PC-3 (cell line): ENCODE data around the gene TAS2R38. TPM values are rescaled to one million over a fixed set of nuclear protein-coding genes. Genes with fewer than 3 reads are reported as not detected.

Source experiments
- ATAC-seq: fragments of 200-7000 bp; cut with Tn5 transposase; 2 replicates; pipeline ENCODE4 v1.9.1; 2020; ENCODE audit warnings: mild to moderate bottlenecking, moderate library complexity
- BruUV-seq: library from RNA; stranded (reverse); fragments of 400-500 nt; replicated peaks from 2 replicates; lab custom pipeline; 2021; lab: Mats Ljungman, UMichigan
- CTCF ChIA-PET: fragments of 300-600 bp; sonication (Branson Sonifier 250); formaldehyde crosslinking; loops from one replicate; lab custom pipeline; 2022; ENCODE audit warnings: antibody characterized with exemption; lab: Charles Lee
- POLR2A ChIA-PET: fragments of 300-600 bp; sonication (Branson Sonifier 250); formaldehyde crosslinking; loops from one replicate; lab custom pipeline; 2022; ENCODE audit warnings: antibody characterized with exemption; ENCODE audit not compliant: unreplicated experiment; lab: Charles Lee
- DNase-seq: peaks from one replicate; pipeline ENCODE4 v3.0.0-alpha.2; 2015
- H2AFZ ChIP-seq: fragments of 300-600 bp; sonication (generic); 2 replicates; pipeline ENCODE4 v1.6.0; 2016; ENCODE audit warnings: antibody characterized with exemption, low read length
- H3F3A ChIP-seq: fragments of 300-600 bp; sonication (generic); one replicate; pipeline ENCODE4 v1.6.0; 2017; ENCODE audit warnings: antibody characterized with exemption, low read length, control low read depth, mild to moderate bottlenecking; ENCODE audit not compliant: unreplicated experiment
- H3K27ac ChIP-seq: fragments of 300-600 bp; sonication (generic); 2 replicates; pipeline ENCODE4 v1.5.1; 2016; ENCODE audit warnings: mild to moderate bottlenecking, low read length
- H3K27me3 ChIP-seq: fragments of 300-600 bp; sonication (generic); 2 replicates; pipeline ENCODE4 v1.6.1; 2016; ENCODE audit warnings: low read length, mixed read lengths
- H3K36me3 ChIP-seq: fragments of 300-600 bp; sonication (generic); 2 replicates; pipeline ENCODE4 v1.6.1; 2016; ENCODE audit warnings: low read depth, mixed run types, low read length, mixed read lengths
- H3K4me1 ChIP-seq: fragments of 300-600 bp; sonication (generic); 2 replicates; pipeline ENCODE4 v1.5.1; 2016; ENCODE audit warnings: low read length; ENCODE audit not compliant: insufficient read depth
- H3K4me2 ChIP-seq: fragments of 300-600 bp; sonication (generic); 2 replicates; pipeline ENCODE4 v1.6.0; 2016; ENCODE audit warnings: low read length
- H3K4me3 ChIP-seq: fragments of 300-600 bp; sonication (generic); 2 replicates; pipeline ENCODE4 v1.5.1; 2016; ENCODE audit warnings: mild to moderate bottlenecking, low read length, mixed read lengths
- H3K79me2 ChIP-seq: fragments of 300-600 bp; sonication (generic); 2 replicates; pipeline ENCODE4 v1.6.1; 2017; ENCODE audit warnings: low read length, mixed read lengths
- H3K9ac ChIP-seq: fragments of 300-600 bp; sonication (generic); 2 replicates; pipeline ENCODE4 v1.6.0; 2016; ENCODE audit warnings: mild to moderate bottlenecking, low read length
- H3K9me2 ChIP-seq: fragments of 300-600 bp; sonication (generic); replicated peaks from 2 replicates; pipeline ENCODE4 v1.6.1; 2016; ENCODE audit warnings: mixed run types, low read length, mixed read lengths
- H3K9me3 ChIP-seq: fragments of 300-600 bp; sonication (generic); 2 replicates; pipeline ENCODE4 v1.6.1; 2016; ENCODE audit warnings: low read length, mixed read lengths
- H4K20me1 ChIP-seq: fragments of 300-600 bp; sonication (generic); 2 replicates; pipeline ENCODE4 v1.6.1; 2016; ENCODE audit warnings: low read length, mixed read lengths
- EZH2 ChIP-seq: fragments of 300-600 bp; sonication (generic); IDR thresholded peaks from one replicate; pipeline ENCODE4 v1.6.1; 2017; ENCODE audit warnings: antibody characterized with exemption, mild to moderate bottlenecking, low read length; ENCODE audit not compliant: unreplicated experiment
- EZH2phosphoT487 ChIP-seq: fragments of 300-600 bp; sonication (generic); IDR thresholded peaks from 2 replicates; pipeline ENCODE4 v1.6.1; 2018; ENCODE audit warnings: mild to moderate bottlenecking, antibody characterized with exemption, low read length, borderline replicate concordance
- intact Hi-C: fragments of 100-400 bp; cut with micrococcal nuclease; formaldehyde crosslinking; loops from 2 replicates; pipeline ENCODE4 v1.9.0; 2023
- total RNA-seq: library from RNA; depleted of rRNA; stranded (reverse); fragments of >200 nt; gene quantifications from 2 replicates; pipeline ENCODE4 v1.2.3, GENCODE V29; 2014
- TF ChIP-seq, protein P1 (sequence below): fragments of 300-600 bp; sonication (generic); conservative IDR thresholded peaks from 2 replicates; pipeline ENCODE4 v1.5.1; 2017; ENCODE audit warnings: antibody characterized with exemption, low read depth, mild to moderate bottlenecking, low read length

TAS2R38 gene
- total RNA-seq, 1 experiment from 2014 or later, result not detected

DNA sequence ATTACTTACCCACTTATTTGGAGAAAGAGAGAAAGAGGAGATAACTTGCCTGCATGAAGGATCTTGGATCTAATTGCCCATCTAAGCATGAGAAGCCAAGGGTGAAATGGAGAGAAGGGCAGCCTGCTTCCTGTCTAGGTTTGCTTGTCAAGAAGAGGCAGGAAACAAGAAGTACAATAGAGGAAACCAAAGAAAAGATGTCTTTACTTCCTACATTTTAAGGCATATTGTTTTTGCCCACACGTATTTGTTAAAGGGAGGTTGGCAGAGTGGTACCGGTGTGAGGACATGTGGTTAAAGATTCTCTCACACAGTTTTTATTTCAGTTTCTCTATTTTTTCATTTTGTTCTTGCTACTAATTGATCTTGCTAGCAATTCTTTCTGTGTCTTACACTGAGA is 6.0 kb upstream of the TAS2R38 start:
- DNase-seq (no peak), ATAC-seq (no peak)
- no peaks in the 10 kb centered on the region for H3F3A ChIP-seq
- no peaks in the 10 kb centered on the region for H3K9me3 ChIP-seq
- intact Hi-C loops, result no loop called here
- ChIA-PET CTCF (no interaction called here), POLR2A (no interaction called here)
- no peak for TF ChIP-seq EZH2
- no peak for TF ChIP-seq EZH2phosphoT487
- TF ChIP-seq, protein P1, sequence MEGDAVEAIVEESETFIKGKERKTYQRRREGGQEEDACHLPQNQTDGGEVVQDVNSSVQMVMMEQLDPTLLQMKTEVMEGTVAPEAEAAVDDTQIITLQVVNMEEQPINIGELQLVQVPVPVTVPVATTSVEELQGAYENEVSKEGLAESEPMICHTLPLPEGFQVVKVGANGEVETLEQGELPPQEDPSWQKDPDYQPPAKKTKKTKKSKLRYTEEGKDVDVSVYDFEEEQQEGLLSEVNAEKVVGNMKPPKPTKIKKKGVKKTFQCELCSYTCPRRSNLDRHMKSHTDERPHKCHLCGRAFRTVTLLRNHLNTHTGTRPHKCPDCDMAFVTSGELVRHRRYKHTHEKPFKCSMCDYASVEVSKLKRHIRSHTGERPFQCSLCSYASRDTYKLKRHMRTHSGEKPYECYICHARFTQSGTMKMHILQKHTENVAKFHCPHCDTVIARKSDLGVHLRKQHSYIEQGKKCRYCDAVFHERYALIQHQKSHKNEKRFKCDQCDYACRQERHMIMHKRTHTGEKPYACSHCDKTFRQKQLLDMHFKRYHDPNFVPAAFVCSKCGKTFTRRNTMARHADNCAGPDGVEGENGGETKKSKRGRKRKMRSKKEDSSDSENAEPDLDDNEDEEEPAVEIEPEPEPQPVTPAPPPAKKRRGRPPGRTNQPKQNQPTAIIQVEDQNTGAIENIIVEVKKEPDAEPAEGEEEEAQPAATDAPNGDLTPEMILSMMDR, result no peak
- no peak overlapping the region for H3K9ac ChIP-seq
- no peak overlapping the region for H3K4me2 ChIP-seq
- BruUV-seq, result no TSS peak
- no peaks in the 10 kb centered on the region for H3K79me2 ChIP-seq
- no peaks in the 10 kb centered on the region; the same call in 1 of the 2 replicates for H3K36me3 ChIP-seq
- H3K4me1 ChIP-seq, result 0 out of 2 replicates have a peak, but pooled peaks cover 4% of the 10 kb centered on the region
- H4K20me1 ChIP-seq, result no peaks in the 10 kb centered on the region
- no peaks in the 10 kb centered on the region for H3K27me3 ChIP-seq
- no peak overlapping the region for H3K4me3 ChIP-seq
- no peak overlapping the region for H3K27ac ChIP-seq
- no peaks in the 10 kb centered on the region for H3K9me2 ChIP-seq
- no peak overlapping the region for H2AFZ ChIP-seq

DNA sequence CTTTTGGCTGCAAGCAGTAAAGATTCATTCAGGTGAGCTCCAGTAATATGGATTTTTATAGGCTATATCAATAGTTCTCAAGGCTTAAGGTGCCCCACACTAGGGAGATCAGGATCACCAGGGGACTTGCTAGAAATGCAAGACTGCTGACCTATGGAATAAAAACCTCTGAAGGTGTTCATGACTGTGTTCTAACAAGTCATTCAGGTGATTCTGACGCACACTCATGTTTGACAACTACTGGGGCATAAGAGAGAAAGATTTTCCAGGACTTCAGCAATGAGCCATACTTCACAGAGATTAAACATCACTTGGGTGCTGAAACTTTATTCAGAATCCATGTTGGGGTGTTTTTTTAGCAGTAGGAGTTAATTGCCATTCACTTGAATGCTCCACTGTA is 4.8 kb upstream of the TAS2R38 start:
- Histone ChIP-seq H3K4me1 (0 out of 2 replicates have a peak, but pooled peaks cover 4% of the 10 kb centered on the region), H3K4me3 (no peak overlapping the region), H3K79me2 (no peaks in the 10 kb centered on the region), H3F3A (no peaks in the 10 kb centered on the region), H3K9ac (no peak overlapping the region), H3K9me3 (no peaks in the 10 kb centered on the region), H2AFZ (no peak overlapping the region), H3K27me3 (no peaks in the 10 kb centered on the region), H3K27ac (no peak overlapping the region), H3K36me3 (no peaks in the 10 kb centered on the region; the same call in 1 of the 2 replicates), H3K9me2 (no peaks in the 10 kb centered on the region), H3K4me2 (no peak overlapping the region), H4K20me1 (no peaks in the 10 kb centered on the region)
- TF ChIP-seq EZH2phosphoT487 (no peak), EZH2 (no peak)
- TF ChIP-seq, protein P1, result no peak
- BruUV-seq, result no TSS peak
- DNase-seq (no peak), ATAC-seq (no peak)
- POLR2A ChIA-PET, result no interaction called here
- intact Hi-C loops, result no loop called here
- CTCF ChIA-PET, result no interaction called here

DNA sequence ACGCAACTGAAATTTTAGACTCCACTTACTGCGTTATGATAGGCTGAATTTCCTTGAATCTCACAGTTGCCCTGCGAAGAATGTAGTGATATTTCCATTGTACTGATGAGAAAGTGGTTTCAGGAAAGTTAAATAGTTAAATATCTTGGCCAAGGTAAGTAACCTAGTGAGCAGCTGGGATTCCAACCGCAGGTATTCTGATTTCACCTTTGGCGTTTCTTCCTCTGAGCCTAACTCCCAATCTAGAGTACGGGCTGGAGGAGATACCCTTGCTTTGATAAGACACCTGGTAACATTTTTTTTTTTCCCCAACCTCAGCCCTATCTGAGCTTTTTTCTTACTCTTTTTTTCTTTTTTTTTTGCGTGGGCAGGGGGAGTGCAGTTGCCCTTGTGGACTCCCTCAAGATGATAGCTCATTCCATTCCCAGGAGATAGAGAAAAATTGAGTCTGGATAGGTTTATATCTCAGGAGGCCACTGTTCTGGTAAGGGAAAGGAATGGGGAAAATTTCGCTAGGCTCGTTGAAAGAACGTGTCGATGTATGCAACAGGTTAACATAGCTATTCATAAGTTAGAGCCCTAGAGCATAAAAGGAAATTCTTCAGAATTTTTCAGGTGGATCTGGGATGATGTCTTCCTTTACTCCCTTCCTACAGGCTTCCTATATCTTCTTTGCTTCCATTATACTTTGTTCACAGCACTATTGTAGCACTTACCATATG is 3.1 kb upstream of the TAS2R38 start:
- Histone ChIP-seq H3K27me3 (peaks cover 11% of the 10 kb centered on the region; the same call in 1 of the 2 replicates), H3K36me3 (no peaks in the 10 kb centered on the region; the same call in 1 of the 2 replicates), H2AFZ (peak overlapping the region; percentile 89), H3F3A (no peaks in the 10 kb centered on the region), H3K9ac (no peak overlapping the region), H3K9me2 (no peaks in the 10 kb centered on the region), H3K4me2 (peak overlapping the region; percentile 78), H3K4me3 (0 out of 2 replicates have a peak overlapping the region, but pooled peaks have one; percentile 60), H3K4me1 (0 out of 2 replicates have a peak, but pooled peaks cover 4% of the 10 kb centered on the region), H3K79me2 (no peaks in the 10 kb centered on the region), H3K27ac (no peak overlapping the region), H4K20me1 (no peaks in the 10 kb centered on the region), H3K9me3 (no peaks in the 10 kb centered on the region)
- TF ChIP-seq, protein P1, result peak; percentile 7; the same call in 1 of the 2 replicates
- TF ChIP-seq EZH2, result no peak
- intact Hi-C loops, result loop anchor here (1.0 kb wide), 1 partner anchor 326 kb away; no protein-coding TSS in a partner anchor
- ATAC-seq (no peak), DNase-seq (no peak)
- ChIA-PET CTCF (no interaction called here), POLR2A (no interaction called here)
- BruUV-seq, result no TSS peak
